ENCODE results near the gene RAB28. TPM values are rescaled to one million over a fixed set of nuclear protein-coding genes. Genes with fewer than 3 reads are reported as not detected.

Gene RAB28
- total and polyA plus RNA-seq, 9 of the 15 experiments (the other 6 are each of a cell fraction or from before 2014, with no cell fraction given), result 6.7 to 40.4 (median 23.0) TPM

DNA sequence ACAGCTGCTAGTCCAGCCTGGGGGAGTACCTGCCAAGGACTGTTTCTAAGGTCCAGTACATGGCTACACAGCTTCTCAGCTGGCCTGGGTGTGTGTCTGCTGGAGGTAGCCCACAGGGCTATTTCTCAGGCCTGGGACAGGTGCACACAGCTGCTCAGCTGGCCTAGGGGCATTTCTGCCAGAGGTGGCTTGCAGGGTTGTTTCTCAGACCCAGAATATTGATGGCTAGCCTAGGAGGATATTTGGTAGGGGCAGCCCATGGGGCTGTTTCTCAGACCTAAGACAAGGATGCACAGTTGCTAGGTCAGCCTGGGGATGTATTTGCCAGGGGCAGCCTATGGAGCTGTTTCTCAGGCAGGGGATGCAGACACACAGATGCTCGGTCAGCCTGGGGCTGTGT is 29.4 kb downstream of the RAB28 start (continued):
- no peak for TF ChIP-seq TFAM (CRISPR knock-in tag; conservative IDR thresholded peaks at IDR 0.05)

DNA sequence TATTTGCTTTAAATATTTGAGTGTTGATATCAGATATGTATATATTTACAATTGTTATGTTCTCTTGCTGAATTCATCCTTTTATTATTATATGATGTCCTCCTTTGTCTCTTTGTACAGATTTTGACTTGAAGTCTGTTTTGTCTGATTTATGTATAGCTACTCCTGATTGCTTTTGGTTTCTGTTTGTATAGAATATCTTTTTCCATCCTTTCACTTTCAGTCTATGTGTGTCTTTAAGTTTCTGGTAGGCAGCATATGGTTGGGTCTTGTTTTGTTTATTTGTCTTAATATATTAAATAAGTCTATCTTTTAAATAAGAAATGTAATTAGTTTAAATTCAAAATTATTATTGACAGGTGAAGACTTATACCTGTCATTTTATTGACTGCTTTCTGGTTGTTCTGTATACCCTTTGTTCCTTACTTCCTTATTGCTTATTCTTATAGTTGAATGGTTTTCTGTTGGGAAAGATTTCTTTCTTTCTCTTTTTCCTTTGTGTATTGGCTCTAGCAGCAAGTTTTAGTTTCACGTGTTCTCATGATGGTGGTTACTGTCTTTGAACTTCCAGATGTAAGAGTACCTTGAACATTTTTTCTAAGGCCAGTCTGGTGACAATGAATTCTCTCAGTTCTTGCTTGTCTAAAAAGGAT is 31.1 kb downstream of the RAB28 start:
- Histone ChIP-seq H2AFZ (ENCODE audit: low read depth, low read length) (no peak overlapping the region), H3K4me3 (no peak overlapping the region), H3K27me3 (ENCODE audit: control insufficient read depth in 2 of 2, insufficient read depth in 2 of 2, low read length in 2 of 2) (no peaks in the 10 kb centered on the region), H3K9ac (ENCODE audit: insufficient read depth in 1 of 2, low read depth in 2 of 2, low read length in 2 of 2) (no peak overlapping the region), H3K9me1 (ENCODE audit: control insufficient read depth, insufficient read depth, low read length) (no peaks in the 10 kb centered on the region), H3K36me3 (ENCODE audit: control insufficient read depth, insufficient read depth, low read length) (peaks cover 15% of the 10 kb centered on the region; the same call in 2 of the 3 replicates), H3K27ac (ENCODE audit: extremely low read depth, low read depth, low read length) (no peak overlapping the region), H3K4me1 (replicated peaks in 1 of 2; ENCODE audit: control insufficient read depth in 2 of 2, insufficient read depth in 2 of 2, low read length in 2 of 2) (no peaks in the 10 kb centered on the region), H3K9me3 (replicated peaks; ENCODE audit: control insufficient read depth, insufficient read depth, low read depth, low read length) (no peaks in the 10 kb centered on the region), H3K4me2 (ENCODE audit: insufficient read depth, low read length) (no peak overlapping the region), H3K79me2 (ENCODE audit: control insufficient read depth, insufficient read depth, low read length) (no peaks in the 10 kb centered on the region), H4K20me1 (replicated peaks; ENCODE audit: control insufficient read depth, insufficient read depth, low read length) (no peaks in the 10 kb centered on the region)
- DNase-seq (ENCODE audit: extremely low read depth in 1 of 4, low spot score in 3 of 4) (no peak), FAIRE-seq (no peak), ATAC-seq (no peak)
- in situ Hi-C loops (cut with MboI), result no loop called here
- intact Hi-C loops (cut with micrococcal nuclease), result no loop called here
- TF ChIP-seq MCM7 (IDR thresholded peaks at IDR 0.05) (no peak), GTF2F1 (IDR thresholded peaks at IDR 0.05; ENCODE audit: low read depth, low read length) (no peak), ZFPM2 (CRISPR knock-in tag; IDR thresholded peaks at IDR 0.05) (no peak), ZBED1 (IDR thresholded peaks at IDR 0.05) (no peak), NFYB (IDR thresholded peaks at IDR 0.05; ENCODE audit: extremely low read depth, insufficient read length) (no peak), HNRNPUL1 (IDR thresholded peaks at IDR 0.05; ENCODE audit: low read length) (no peak), SPI1 (IDR thresholded peaks at IDR 0.05; ENCODE audit: borderline replicate concordance, low read depth, low read length) (no peak), ZNF584 (CRISPR knock-in tag; IDR thresholded peaks at IDR 0.05; ENCODE audit: low read depth) (no peak), ILK (tag; IDR thresholded peaks at IDR 0.05; ENCODE audit: borderline replicate concordance, low read depth) (no peak)
- TF ChIP-seq, protein P1, sequence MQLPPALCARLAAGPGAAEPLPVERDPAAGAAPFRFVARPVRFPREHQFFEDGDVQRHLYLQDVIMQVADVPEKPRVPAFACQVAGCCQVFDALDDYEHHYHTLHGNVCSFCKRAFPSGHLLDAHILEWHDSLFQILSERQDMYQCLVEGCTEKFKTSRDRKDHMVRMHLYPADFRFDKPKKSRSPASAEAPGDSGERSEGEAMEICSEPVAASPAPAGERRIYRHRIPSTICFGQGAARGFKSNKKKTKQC (CRISPR knock-in tag; IDR thresholded peaks at IDR 0.05), result no peak
- TF ChIP-seq, protein P2, sequence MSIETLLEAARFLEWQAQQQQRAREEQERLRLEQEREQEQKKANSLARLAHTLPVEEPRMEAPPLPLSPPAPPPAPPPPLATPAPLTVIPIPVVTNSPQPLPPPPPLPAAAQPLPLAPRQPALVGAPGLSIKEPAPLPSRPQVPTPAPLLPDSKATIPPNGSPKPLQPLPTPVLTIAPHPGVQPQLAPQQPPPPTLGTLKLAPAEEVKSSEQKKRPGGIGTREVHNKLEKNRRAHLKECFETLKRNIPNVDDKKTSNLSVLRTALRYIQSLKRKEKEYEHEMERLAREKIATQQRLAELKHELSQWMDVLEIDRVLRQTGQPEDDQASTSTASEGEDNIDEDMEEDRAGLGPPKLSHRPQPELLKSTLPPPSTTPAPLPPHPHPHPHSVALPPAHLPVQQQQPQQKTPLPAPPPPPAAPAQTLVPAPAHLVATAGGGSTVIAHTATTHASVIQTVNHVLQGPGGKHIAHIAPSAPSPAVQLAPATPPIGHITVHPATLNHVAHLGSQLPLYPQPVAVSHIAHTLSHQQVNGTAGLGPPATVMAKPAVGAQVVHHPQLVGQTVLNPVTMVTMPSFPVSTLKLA (conservative IDR thresholded peaks at IDR 0.05), result no peak
- TF ChIP-seq, protein P3, sequence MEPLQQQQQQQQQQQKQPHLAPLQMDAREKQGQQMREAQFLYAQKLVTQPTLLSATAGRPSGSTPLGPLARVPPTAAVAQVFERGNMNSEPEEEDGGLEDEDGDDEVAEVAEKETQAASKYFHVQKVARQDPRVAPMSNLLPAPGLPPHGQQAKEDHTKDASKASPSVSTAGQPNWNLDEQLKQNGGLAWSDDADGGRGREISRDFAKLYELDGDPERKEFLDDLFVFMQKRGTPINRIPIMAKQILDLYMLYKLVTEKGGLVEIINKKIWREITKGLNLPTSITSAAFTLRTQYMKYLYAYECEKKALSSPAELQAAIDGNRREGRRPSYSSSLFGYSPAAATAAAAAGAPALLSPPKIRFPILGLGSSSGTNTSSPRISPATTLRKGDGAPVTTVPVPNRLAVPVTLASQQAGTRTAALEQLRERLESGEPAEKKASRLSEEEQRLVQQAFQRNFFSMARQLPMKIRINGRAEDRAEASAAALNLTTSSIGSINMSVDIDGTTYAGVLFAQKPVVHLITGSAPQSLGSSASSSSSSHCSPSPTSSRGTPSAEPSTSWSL (CRISPR knock-in tag; IDR thresholded peaks at IDR 0.05; ENCODE audit: borderline replicate concordance), result no peak
- no TSS peak for BruUV-seq (replicated peaks)
- ChIA-PET POLR2A (no interaction called here), CTCF (ENCODE audit: low intra/inter-chr PET ratio) (no interaction called here)
- 91% methylated on average over 1 of the region's 1 CpG for WGBS (ENCODE audit: insufficient coverage, low coverage, missing lambda C conversion rate)
